SK-N-SH treated with all-trans-retinoic acid at 6 μM for 48 hours (cell line): ENCODE measurements around the gene FNDC3B.

Experiments
- ATAC-seq: fragments of 200-7000 bp; cut with Tn5 transposase; 3 replicates; pipeline ENCODE4 v1.9.1; 2020; ENCODE audit warnings: mild to moderate bottlenecking, moderate library complexity
- ARNTL ChIP-seq: fragments of 450-650 bp; formaldehyde crosslinking; IDR thresholded peaks from 2 replicates; pipeline ENCODE4 v1.5.0; 2020; ENCODE audit warnings: low read depth, mild to moderate bottlenecking, moderate library complexity, borderline replicate concordance
- BACH2 ChIP-seq: fragments of 250-450 bp; sonication (Bioruptor Pico); IDR thresholded peaks from 2 replicates; pipeline ENCODE4 v1.9.0; 2021; ENCODE audit warnings: mild to moderate bottlenecking, borderline replicate concordance
- CREB5 ChIP-seq: fragments of 250-450 bp; sonication (Bioruptor Pico); IDR thresholded peaks from 2 replicates; pipeline ENCODE4 v1.5.1; 2020; ENCODE audit warnings: low read depth, mild to moderate bottlenecking, moderate library complexity
- CSDC2 ChIP-seq: fragments of 250-450 bp; sonication (Bioruptor Pico); IDR thresholded peaks from 2 replicates; pipeline ENCODE4 v1.5.0; 2020; ENCODE audit warnings: mild to moderate bottlenecking, moderate library complexity
- CSRNP3 ChIP-seq: fragments of 250-450 bp; sonication (Bioruptor Pico); IDR thresholded peaks from 2 replicates; pipeline ENCODE4 v1.5.1; 2021; ENCODE audit warnings: mild to moderate bottlenecking, moderate library complexity
- ESRRG ChIP-seq: fragments of 250-450 bp; sonication (Bioruptor Pico); IDR thresholded peaks from 2 replicates; pipeline ENCODE4 v1.6.1; 2021; ENCODE audit warnings: mild to moderate bottlenecking
- GLIS3 ChIP-seq: fragments of 250-450 bp; sonication (Bioruptor Pico); IDR thresholded peaks from 2 replicates; pipeline ENCODE4 v1.5.0; 2020; ENCODE audit warnings: mild to moderate bottlenecking, moderate library complexity
- ISL1 ChIP-seq: fragments of 250-450 bp; sonication (Bioruptor Pico); IDR thresholded peaks from 2 replicates; pipeline ENCODE4 v2.1.2; 2022; ENCODE audit warnings: mild to moderate bottlenecking, moderate library complexity
- OSR1 ChIP-seq: fragments of 250-450 bp; sonication (Bioruptor Pico); IDR thresholded peaks from 2 replicates; pipeline ENCODE4 v1.8.0; 2022; ENCODE audit warnings: moderate library complexity, mild to moderate bottlenecking, inconsistent platforms
- PATZ1 ChIP-seq: fragments of 250-450 bp; sonication (Bioruptor Pico); IDR thresholded peaks from 2 replicates; pipeline ENCODE4 v1.8.0; 2020; ENCODE audit warnings: mild to moderate bottlenecking, moderate library complexity, borderline replicate concordance
- POU6F1 ChIP-seq: fragments of 250-450 bp; sonication (Bioruptor Pico); IDR thresholded peaks from 2 replicates; pipeline ENCODE4 v1.8.0; 2021; ENCODE audit warnings: low read depth, mild to moderate bottlenecking, moderate library complexity, borderline replicate concordance
- PPARA ChIP-seq: fragments of 250-450 bp; sonication (Bioruptor Pico); IDR thresholded peaks from 2 replicates; pipeline ENCODE4 v1.5.0; 2020; ENCODE audit warnings: mild to moderate bottlenecking, borderline replicate concordance
- RARB ChIP-seq: fragments of 250-450 bp; sonication (Bioruptor Pico); IDR thresholded peaks from 2 replicates; pipeline ENCODE4 v1.8.0; 2021; ENCODE audit warnings: mild to moderate bottlenecking, moderate library complexity
- SNAI2 ChIP-seq: fragments of 250-450 bp; sonication (Bioruptor Pico); IDR thresholded peaks from 2 replicates; pipeline ENCODE4 v1.5.0; 2020; ENCODE audit warnings: mild to moderate bottlenecking, moderate library complexity
- TCF4 ChIP-seq: fragments of 250-450 bp; sonication (Bioruptor Pico); IDR thresholded peaks from 2 replicates; pipeline ENCODE4 v1.8.0; 2021; ENCODE audit warnings: mild to moderate bottlenecking, moderate library complexity, borderline replicate concordance
- TOX ChIP-seq: fragments of 250-450 bp; sonication (Bioruptor Pico); IDR thresholded peaks from 2 replicates; pipeline ENCODE4 v1.8.0; 2021; ENCODE audit warnings: mild to moderate bottlenecking, moderate library complexity, borderline replicate concordance
- ZC3H10 ChIP-seq: fragments of 250-450 bp; sonication (Bioruptor Pico); IDR thresholded peaks from 2 replicates; pipeline ENCODE4 v1.5.1; 2021; ENCODE audit warnings: mild to moderate bottlenecking, moderate library complexity
- ZFP3 ChIP-seq: fragments of 250-450 bp; sonication (Bioruptor Pico); IDR thresholded peaks from 2 replicates; pipeline ENCODE4 v1.5.0; 2020; ENCODE audit warnings: mild to moderate bottlenecking, moderate library complexity
- ZFP30 ChIP-seq: fragments of 450-650 bp; formaldehyde crosslinking; IDR thresholded peaks from 2 replicates; pipeline ENCODE4 v1.5.0; 2022; ENCODE audit warnings: mild to moderate bottlenecking, moderate library complexity
- ZNF565 ChIP-seq: fragments of 450-650 bp; formaldehyde crosslinking; conservative IDR thresholded peaks from 2 replicates; pipeline ENCODE4 v1.5.0; 2020; ENCODE audit warnings: low read depth, mild to moderate bottlenecking, moderate library complexity
- ZNF70 ChIP-seq: fragments of 450-650 bp; formaldehyde crosslinking; IDR thresholded peaks from 2 replicates; pipeline ENCODE4 v1.5.0; 2020; ENCODE audit warnings: mild to moderate bottlenecking, moderate library complexity
- ZNF8 ChIP-seq: fragments of 450-650 bp; formaldehyde crosslinking; IDR thresholded peaks from 2 replicates; pipeline ENCODE4 v1.5.0; 2020; ENCODE audit warnings: mild to moderate bottlenecking, moderate library complexity

Gene FNDC3B

GRCh38 chr3:172246107-172246844 is 206.9 kb downstream of the FNDC3B start:
- TF ChIP-seq PATZ1 (no peak), PPARA (CRISPR knock-in tag) (no peak), GLIS3 (CRISPR knock-in tag) (no peak), ZFP3 (CRISPR knock-in tag) (no peak), TCF4 (CRISPR knock-in tag) (no peak), ZC3H10 (no peak), RARB (no peak), ISL1 (CRISPR knock-in tag) (no peak), ESRRG (CRISPR knock-in tag) (no peak), ZNF8 (CRISPR knock-in tag) (no peak), SNAI2 (CRISPR knock-in tag) (no peak), TOX (no peak), OSR1 (CRISPR knock-in tag) (no peak), ZNF565 (no peak), ZNF70 (no peak), CSDC2 (CRISPR knock-in tag) (no peak), ARNTL (CRISPR knock-in tag) (no peak), CSRNP3 (CRISPR knock-in tag) (no peak), POU6F1 (CRISPR knock-in tag) (no peak), BACH2 (CRISPR knock-in tag) (no peak)
- peak; percentile 69 for ATAC-seq

GRCh38 chr3:172247525-172248274 is 208.3 kb downstream of the FNDC3B start:
- TF ChIP-seq ZFP3 (CRISPR knock-in tag), result no peak
- no peak for TF ChIP-seq ARNTL (CRISPR knock-in tag)
- TF ChIP-seq BACH2 (CRISPR knock-in tag), result no peak
- no peak for TF ChIP-seq GLIS3 (CRISPR knock-in tag)
- no peak for TF ChIP-seq CREB5 (CRISPR knock-in tag)
- no peak for TF ChIP-seq ZNF8 (CRISPR knock-in tag)
- no peak for TF ChIP-seq SNAI2 (CRISPR knock-in tag)
- no peak for TF ChIP-seq CSRNP3 (CRISPR knock-in tag)
- ATAC-seq, result no peak

GRCh38 chr3:172249039-172249438 is 209.7 kb downstream of the FNDC3B start:
- TF ChIP-seq ZNF8 (CRISPR knock-in tag), result no peak
- no peak for TF ChIP-seq ZFP30
- peak; percentile 15; the same call in 1 of the 2 replicates for TF ChIP-seq ISL1 (CRISPR knock-in tag)

More at GRCh38 chr3:172249039-172249438, 209.7 kb downstream of the FNDC3B start:
- ATAC-seq, result peak; percentile 82
